Muscle layer of duodenum (tissue), 2 donors: ENCODE data around the gene UBASH3A.

Source experiments
- H3K27ac ChIP-seq: one replicate; pipeline ENCODE4 v1.7.0; 2013; ENCODE audit warnings: mild to moderate bottlenecking, low read length
- H3K27me3 ChIP-seq: one replicate; pipeline ENCODE4 v1.7.0; 2013; ENCODE audit warnings: low read depth, mild to moderate bottlenecking, control low read depth, low read length
- H3K36me3 ChIP-seq, 2 donors: one replicate each; pipeline ENCODE4 v1.7.0; 2013; ENCODE audit warnings: low read length in 2 of 2, control low read depth in 1 of 2, mild to moderate bottlenecking in 1 of 2; ENCODE audit not compliant: insufficient read depth in 2 of 2, control insufficient read depth in 1 of 2
- H3K4me1 ChIP-seq, 2 donors: one replicate each; pipeline ENCODE4 v1.7.0; 2013; ENCODE audit warnings: low read length in 2 of 2, mild to moderate bottlenecking in 2 of 2, control low read depth in 1 of 2, moderate library complexity in 1 of 2; ENCODE audit not compliant: insufficient read depth in 2 of 2, control insufficient read depth in 1 of 2
- H3K4me3 ChIP-seq, 2 donors: one replicate each; pipeline ENCODE4 v1.7.0; 2013; ENCODE audit warnings: low read length in 2 of 2, low read depth in 1 of 2, mild to moderate bottlenecking in 1 of 2
- H3K9me3 ChIP-seq, 2 donors: one replicate each; pipeline ENCODE4 v1.7.0; 2013; ENCODE audit warnings: low read length in 2 of 2, control low read depth in 1 of 2, mild to moderate bottlenecking in 1 of 2; ENCODE audit not compliant: control insufficient read depth in 1 of 2
- donor health status: healthy.

Gene UBASH3A

GRCh38 chr21:42384156-42384945 lies 19.4 kb upstream of the UBASH3A start:
- Histone ChIP-seq H3K4me3 (no peak overlapping the region), H3K9me3 (peaks cover 4 to 13% of the 10 kb centered on the region in 2 donors), H3K4me1 (no peaks in the 10 kb centered on the region), H3K27me3 (no peaks in the 10 kb centered on the region), H3K27ac (no peak overlapping the region), H3K36me3 (no peaks in the 10 kb centered on the region)

GRCh38 chr21:42384989-42385388 lies 18.7 kb upstream of the UBASH3A start:
- H3K4me1 ChIP-seq, result no peaks in the 10 kb centered on the region
- no peak overlapping the region for H3K4me3 ChIP-seq
- H3K9me3 ChIP-seq, result peaks cover 4 to 13% of the 10 kb centered on the region in 2 donors
- H3K36me3 ChIP-seq, result no peaks in the 10 kb centered on the region
- no peaks in the 10 kb centered on the region for H3K27me3 ChIP-seq
- no peak overlapping the region for H3K27ac ChIP-seq

GRCh38 chr21:42385619-42386018 lies 18.1 kb upstream of the UBASH3A start:
- Histone ChIP-seq H3K36me3 (no peaks in the 10 kb centered on the region), H3K27ac (peak overlapping the region; percentile 73), H3K27me3 (no peaks in the 10 kb centered on the region), H3K4me1 (no peaks in the 10 kb centered on the region), H3K9me3 (peaks cover 4 to 13% of the 10 kb centered on the region in 2 donors), H3K4me3 (no peak overlapping the region)

- Histone ChIP-seq H3K27ac (peak overlapping the region; percentile 73), H3K36me3 (no peaks in the 10 kb centered on the region), H3K4me1 (no peaks in the 10 kb centered on the region), H3K9me3 (peaks cover 4 to 13% of the 10 kb centered on the region in 2 donors), H3K27me3 (no peaks in the 10 kb centered on the region), H3K4me3 (no peak overlapping the region)
These were observed 17.6 kb upstream of the UBASH3A start for GRCh38 chr21:42386034-42386591.

- Histone ChIP-seq H3K27ac (no peak overlapping the region), H3K36me3 (no peaks in the 10 kb centered on the region), H3K9me3 (peaks cover 0 to 3% of the 10 kb centered on the region in 2 donors), H3K4me3 (no peak overlapping the region), H3K27me3 (no peaks in the 10 kb centered on the region), H3K4me1 (no peaks in the 10 kb centered on the region)
These were observed 16.5 kb upstream of the UBASH3A start for GRCh38 chr21:42387164-42387563.

- H3K36me3 ChIP-seq, result no peaks in the 10 kb centered on the region
- no peaks in the 10 kb centered on the region for H3K27me3 ChIP-seq
- no peaks in the 10 kb centered on the region for H3K4me1 ChIP-seq
- H3K27ac ChIP-seq, result no peak overlapping the region
- no peaks in the 10 kb centered on the region for H3K9me3 ChIP-seq
- no peak overlapping the region for H3K4me3 ChIP-seq
These were observed 15.8 kb upstream of the UBASH3A start for GRCh38 chr21:42387843-42388340.

GRCh38 chr21:42388740-42389448 lies 14.8 kb upstream of the UBASH3A start:
- Histone ChIP-seq H3K4me3 (peak overlapping the region in 1 of 2 donors; percentile 42), H3K4me1 (no peaks in the 10 kb centered on the region), H3K27me3 (no peaks in the 10 kb centered on the region)

GRCh38 chr21:42389449-42389835 lies 14.3 kb upstream of the UBASH3A start:
- Histone ChIP-seq H3K36me3 (no peaks in the 10 kb centered on the region), H3K4me3 (no peak overlapping the region), H3K4me1 (no peaks in the 10 kb centered on the region), H3K9me3 (no peaks in the 10 kb centered on the region), H3K27ac (peak overlapping the region; percentile 61), H3K27me3 (no peaks in the 10 kb centered on the region)

More at GRCh38 chr21:42388740-42389448, 14.8 kb upstream of the UBASH3A start:
- Histone ChIP-seq H3K9me3 (no peaks in the 10 kb centered on the region), H3K36me3 (no peaks in the 10 kb centered on the region), H3K27ac (peak overlapping the region; percentile 61)

- no peaks in the 10 kb centered on the region for H3K4me1 ChIP-seq
- H3K27me3 ChIP-seq, result no peaks in the 10 kb centered on the region
- H3K36me3 ChIP-seq, result no peaks in the 10 kb centered on the region
- no peak overlapping the region for H3K27ac ChIP-seq
- H3K4me3 ChIP-seq, result no peak overlapping the region
- H3K9me3 ChIP-seq, result no peaks in the 10 kb centered on the region
These were observed 13.5 kb upstream of the UBASH3A start for GRCh38 chr21:42390193-42390592.

GRCh38 chr21:42390696-42391095 lies 13.0 kb upstream of the UBASH3A start:
- Histone ChIP-seq H3K36me3 (no peaks in the 10 kb centered on the region), H3K9me3 (no peaks in the 10 kb centered on the region), H3K4me1 (no peaks in the 10 kb centered on the region), H3K27me3 (no peaks in the 10 kb centered on the region), H3K4me3 (no peak overlapping the region), H3K27ac (no peak overlapping the region)

GRCh38 chr21:42391297-42391696 lies 12.4 kb upstream of the UBASH3A start:
- Histone ChIP-seq H3K36me3 (no peaks in the 10 kb centered on the region), H3K27me3 (no peaks in the 10 kb centered on the region), H3K9me3 (no peaks in the 10 kb centered on the region), H3K4me1 (no peaks in the 10 kb centered on the region), H3K27ac (no peak overlapping the region), H3K4me3 (no peak overlapping the region)
